Stimulated activated CD8-positive, alpha-beta memory T cell treated with anti-CD3 and anti-CD28 coated beads, Interleukin-2, amount 100 ng/mL, for 1 hour (primary cell): Measurements from ENCODE around the gene PAX3.

ENCODE experiments used
- DNase-seq, 2 donors: peaks; one replicate each; pipeline ENCODE4 v3.0.0-alpha.2; 2020; ENCODE audit warnings: low read depth in 2 of 2

PAX3 gene

GRCh38 chr2:222310747-222311318 lies 12.0 kb upstream of the PAX3 start:
- DNase-seq, result no peak

GRCh38 chr2:222309766-222310165 lies 11.0 kb upstream of the PAX3 start:
- DNase-seq, result no peak

- DNase-seq, result no peak
These were observed 10.6 kb upstream of the PAX3 start for GRCh38 chr2:222309361-222309760.

DNA sequence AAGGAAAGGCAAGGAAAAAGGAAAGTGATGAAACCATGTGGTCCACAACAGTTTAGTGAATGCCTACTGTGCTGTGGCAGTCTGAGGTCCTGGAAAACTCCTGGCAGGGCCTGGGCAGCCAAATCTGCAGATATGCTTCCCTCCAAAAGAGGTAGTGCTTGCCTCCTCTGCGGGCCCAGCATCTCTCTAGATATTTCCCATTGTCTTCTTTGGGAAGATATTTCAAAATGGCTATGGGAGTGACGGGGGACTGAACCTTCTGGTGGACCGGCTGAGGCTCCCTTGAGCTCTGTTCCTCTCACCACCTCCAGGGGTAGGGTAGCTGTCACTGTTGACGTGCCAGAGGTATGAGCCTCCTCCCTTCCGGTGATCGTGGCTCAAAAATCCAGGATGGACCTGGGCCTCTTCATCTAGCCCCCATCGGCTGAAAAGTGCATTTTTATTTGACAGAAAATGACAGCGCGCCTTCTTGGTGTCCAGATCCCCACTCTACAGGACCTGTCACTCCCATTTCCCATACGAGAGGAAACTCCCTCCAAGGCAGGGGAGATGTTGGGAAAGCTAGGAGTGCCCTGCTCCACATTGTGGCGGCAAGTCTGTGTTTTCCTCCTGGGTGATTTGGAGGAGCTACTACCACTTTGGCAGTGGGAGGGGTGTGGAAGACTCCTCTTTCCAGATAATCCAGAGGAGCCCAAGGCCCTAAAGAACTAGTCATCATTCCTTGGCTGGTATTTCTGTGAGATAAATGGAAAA lies 9.4 kb upstream of the PAX3 start:
- no peak for DNase-seq

- DNase-seq, result no peak
These were observed 8.5 kb upstream of the PAX3 start for GRCh38 chr2:222307143-222307756.

DNA sequence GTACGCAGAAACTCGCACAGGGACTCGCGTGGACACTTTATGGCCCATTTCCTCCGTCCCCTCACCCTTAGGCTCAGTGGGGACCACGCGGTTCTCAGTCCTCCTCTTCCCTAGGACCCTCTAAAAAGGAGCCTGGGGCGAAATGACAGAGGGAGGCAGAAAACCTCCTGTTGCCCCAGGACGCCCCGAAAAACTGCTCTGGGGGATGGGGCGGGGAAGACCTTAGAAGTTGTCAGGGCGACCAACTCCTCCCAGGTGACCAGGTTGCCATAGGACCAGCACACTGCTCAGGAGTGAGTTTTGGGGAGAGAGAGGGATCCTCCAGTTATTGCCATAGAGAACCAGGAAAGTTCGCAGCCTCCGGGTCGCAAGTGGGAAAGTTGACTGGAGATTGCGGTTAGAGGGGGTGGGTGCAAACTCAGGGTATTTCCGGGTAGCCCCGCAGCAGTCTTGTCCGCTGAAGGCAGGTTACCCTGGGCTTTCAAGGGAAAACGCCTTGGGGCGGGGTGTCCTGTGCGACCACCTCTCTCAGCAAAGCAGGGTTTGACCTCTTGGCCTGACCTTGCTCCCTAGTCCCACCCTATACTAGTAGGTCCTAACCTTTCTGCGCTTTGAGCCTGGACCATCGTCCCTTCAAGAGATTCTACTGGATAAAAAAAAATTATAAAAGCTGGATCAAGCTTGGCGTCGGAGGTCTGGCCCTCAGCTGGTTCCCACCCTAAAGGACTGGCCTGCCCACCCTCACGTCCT lies 7.8 kb upstream of the PAX3 start:
- DNase-seq, result no peak

- DNase-seq, result no peak
These were observed 7.0 kb upstream of the PAX3 start for GRCh38 chr2:222305516-222306392.

- no peak for DNase-seq
These were observed 6.1 kb upstream of the PAX3 start for GRCh38 chr2:222304737-222305515.

- no peak for DNase-seq
These were observed 5.3 kb upstream of the PAX3 start for GRCh38 chr2:222303828-222304736.

DNA sequence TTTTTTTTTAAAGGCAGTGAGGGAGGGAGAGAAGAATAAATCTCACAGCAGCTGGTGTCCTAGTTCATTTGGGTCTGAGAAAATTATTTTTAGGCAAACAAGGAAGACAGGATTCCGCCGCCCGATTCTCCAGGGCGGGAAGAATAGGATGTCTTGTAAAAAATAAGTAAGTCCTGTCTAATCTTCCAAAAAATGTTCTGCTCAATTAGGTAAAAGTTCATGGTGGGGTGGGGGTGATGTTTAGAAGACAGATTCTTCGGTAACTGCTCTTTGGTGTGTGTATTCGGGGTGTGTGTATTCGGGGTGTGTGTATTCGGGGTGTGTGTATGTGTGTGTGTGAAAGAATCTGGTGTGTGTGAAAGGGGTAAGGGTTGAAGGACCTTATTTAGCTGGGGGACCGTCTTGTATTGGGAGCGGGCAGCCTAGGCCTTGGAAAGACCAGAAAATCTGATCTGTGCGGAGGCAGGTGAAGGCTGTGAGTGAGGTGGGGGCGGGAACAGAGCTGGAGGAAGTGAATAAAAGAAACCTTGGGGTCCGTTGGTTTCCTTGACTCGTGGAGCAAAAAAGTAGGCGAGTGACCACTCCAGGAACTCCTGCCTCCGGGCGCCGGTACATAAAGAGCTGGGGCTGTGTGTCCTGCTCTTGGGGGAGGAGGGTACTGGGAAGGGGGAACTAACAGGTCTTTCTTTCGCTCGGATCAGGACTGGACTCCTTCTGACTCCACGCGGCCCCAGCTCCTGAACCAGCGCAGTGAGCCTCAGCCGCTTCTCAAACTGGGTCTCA lies 4.4 kb upstream of the PAX3 start:
- DNase-seq, result no peak

DNA sequence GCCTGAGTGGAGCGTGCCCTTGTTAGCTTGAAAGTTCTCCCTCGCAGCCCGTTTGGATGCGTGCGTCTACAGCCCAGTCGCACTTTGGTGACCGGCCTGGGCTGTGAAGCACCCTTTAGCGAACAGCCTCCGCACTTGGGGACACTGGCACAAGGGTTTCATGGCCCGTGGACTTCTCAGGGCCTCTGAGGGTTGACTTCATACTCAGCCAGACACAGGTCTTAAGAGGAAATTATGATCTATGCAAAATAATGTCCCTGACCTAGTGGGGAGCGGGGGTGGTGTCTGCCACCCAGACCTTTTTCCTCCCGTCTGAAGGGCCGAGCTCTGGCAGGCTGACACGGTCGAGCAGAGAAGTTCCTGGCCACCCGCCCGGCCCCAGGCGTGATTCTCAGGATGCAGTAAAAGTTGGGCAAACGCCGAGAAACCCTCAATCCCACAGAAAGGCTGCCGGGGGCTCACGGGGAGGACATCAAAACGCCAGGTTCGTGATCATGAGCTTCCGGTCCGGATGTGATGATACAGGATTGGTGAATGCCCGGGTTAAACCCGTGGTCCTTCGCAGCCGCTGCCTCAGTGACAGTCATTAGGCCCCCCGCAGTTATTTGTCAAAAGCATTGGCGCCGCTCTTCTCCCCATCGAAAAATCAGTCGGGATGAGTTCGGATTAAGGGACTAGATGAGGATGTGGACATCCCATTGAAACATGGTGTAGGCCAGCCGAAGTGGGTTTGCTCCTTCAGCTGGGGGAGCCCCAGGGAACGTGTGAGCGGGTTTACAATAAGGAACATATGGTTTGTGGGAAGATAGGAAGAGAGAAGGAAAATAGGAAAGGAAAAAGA lies 3.6 kb upstream of the PAX3 start:
- DNase-seq, result no peak

DNA sequence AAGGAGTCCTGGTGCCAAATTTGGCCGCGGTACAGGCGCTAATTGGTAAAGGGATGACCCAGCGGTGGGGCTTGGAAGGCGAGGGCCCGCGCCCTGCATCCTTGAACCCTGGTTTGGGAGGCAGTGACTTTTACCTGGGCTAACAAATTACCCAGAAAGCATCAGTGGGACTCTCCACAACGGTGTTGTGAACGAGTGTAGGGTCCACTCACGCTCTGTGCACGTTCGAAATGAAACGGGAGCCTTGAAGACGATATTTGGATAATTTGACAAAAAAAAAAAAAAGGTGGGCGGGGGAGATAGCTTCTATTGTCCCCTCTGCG lies 3.0 kb upstream of the PAX3 start:
- no peak for DNase-seq

GRCh38 chr2:222301053-222301795 lies 2.4 kb upstream of the PAX3 start:
- no peak for DNase-seq

GRCh38 chr2:222300726-222301052 lies 1.9 kb upstream of the PAX3 start:
- no peak for DNase-seq

DNA sequence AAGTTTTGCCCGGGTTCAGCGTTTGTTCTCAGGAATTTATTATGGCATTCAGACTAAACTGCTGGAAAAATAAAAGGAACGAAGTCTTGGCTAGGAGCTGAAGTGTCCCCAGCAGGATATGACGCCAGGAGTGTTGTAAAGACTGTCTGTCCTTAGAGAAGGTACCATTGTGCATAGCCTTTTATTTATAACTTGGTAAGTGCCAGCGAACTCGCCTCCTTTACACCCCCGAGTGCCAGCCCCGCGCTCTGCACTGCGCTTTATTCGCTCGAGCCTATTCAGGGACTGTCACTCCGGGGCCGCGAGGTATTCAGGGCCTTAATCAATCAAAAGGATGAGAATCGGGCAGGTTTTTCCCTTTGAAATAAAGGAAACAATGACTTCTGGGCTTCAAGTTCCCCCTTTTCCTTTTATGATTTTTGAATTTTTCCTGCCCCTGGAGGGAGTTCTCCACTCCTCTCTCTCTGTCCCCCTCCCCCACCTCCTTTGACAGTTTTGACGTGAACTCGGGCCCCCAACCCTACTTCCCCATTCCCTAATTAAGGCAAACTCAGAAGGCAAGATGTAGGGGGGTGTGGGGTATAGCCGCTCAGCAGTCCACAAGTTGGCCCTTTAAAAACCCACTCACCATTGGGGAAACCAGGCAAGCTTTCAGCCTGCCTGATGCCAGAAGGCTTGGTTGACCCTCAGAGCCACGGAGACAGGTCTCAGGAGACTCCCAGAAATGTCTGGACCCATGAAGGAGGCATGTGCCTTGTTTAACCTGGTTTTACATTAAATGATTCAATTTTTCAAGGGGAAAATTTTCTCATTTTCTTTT lies 1.3 kb upstream of the PAX3 start:
- no peak for DNase-seq

- DNase-seq, result no peak
These were observed 842 bp downstream of the PAX3 start for GRCh38 chr2:222298001-222298310.

DNA sequence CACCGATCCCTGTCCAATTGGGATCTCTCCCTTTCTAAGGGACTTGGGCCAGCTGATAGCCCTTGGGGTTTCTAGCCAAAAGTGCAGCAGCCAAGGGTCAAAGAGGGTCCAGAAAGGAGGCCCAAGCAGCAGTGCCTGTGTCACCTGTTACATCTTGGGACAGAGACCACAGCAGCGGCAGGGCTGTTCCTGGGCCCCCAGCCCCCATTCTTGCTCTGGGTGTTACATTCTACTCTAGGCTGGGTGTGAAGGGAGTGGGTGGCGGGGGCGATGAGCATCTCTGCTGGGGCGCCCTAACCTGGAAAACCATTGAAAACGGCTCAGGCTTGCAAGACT lies 1.2 kb downstream of the PAX3 start:
- no peak for DNase-seq
